HG02943 (cell line): Measurements from ENCODE around the gene FBXO47.

Experiments
- ATAC-seq: cut with Tn5 transposase; IDR thresholded peaks from one replicate; pipeline ENCODE4 v1.9.1; 2021; ENCODE audit warnings: mild to moderate bottlenecking, low read depth, moderate library complexity; ENCODE audit not compliant: unreplicated experiment

The FBXO47 gene

GRCh38 chr17:38906460-38907228 is 60.6 kb downstream of the FBXO47 start:
- ATAC-seq, result no peak

GRCh38 chr17:38905375-38905774 is 61.8 kb downstream of the FBXO47 start:
- ATAC-seq, result no peak

DNA sequence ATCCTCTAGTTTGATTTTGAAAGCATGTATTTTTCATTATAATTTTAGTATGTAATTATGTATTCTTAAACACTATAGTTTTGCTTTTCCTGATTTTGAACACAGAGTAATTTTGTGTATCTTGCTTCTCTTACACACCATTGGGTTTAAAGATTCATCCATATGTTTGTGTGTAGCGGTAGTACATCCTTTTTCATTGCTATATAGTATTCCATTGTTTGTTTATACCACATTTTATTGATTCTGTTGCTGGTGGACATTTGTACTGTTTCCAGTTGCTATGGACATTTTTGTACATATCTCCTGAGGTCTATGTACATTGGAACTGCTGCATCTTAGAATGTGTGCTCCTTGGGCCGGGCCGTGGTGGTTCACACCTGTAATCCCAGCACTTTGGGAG is 62.3 kb downstream of the FBXO47 start:
- ATAC-seq, result no peak

DNA sequence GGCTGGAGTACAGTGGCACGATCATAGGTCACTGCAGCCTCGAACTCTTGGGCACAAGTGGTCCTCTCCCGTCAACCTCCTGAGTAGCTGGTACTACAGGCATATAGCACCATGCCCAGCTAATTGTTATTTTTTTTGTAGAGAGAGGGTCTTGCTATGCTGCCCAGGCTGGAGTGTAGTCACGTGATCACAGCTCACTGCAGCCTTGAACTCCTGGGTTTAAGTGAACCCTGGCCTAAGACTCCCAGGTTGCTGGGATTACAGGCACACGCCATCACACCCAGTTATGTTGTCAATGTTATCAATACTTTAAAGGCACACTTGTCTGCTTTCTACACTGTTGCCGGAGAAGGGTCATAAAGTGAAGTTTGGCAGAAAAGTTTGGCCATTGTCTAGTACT is 63.8 kb downstream of the FBXO47 start:
- no peak for ATAC-seq

- ATAC-seq, result no peak
Measured at GRCh38 chr17:38900978-38901656, 66.1 kb downstream of the FBXO47 start.

DNA sequence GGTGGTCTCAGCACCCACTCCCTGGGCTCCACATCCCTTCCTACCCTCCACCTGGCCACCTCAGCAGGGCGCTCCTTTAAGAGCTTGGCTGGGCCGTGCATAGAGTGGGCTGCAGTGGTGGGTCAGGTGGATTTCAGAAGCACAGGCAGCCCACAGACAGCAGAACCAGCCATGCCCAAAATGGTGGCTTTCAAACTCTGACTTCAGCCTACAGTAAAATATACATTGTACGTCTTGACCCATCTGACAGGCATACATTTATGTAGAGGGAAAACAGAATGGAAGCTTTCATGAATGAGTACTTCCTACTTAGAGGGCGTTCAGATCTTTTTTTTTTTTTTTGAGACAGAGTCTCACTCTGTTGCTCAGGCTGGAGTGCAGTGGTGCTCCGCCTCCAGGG is 67.8 kb downstream of the FBXO47 start:
- no peak for ATAC-seq

GRCh38 chr17:38898812-38899348 is 68.3 kb downstream of the FBXO47 start:
- peak; percentile 72 for ATAC-seq

GRCh38 chr17:38898291-38898679 is 68.9 kb downstream of the FBXO47 start:
- ATAC-seq, result peak; percentile 19

DNA sequence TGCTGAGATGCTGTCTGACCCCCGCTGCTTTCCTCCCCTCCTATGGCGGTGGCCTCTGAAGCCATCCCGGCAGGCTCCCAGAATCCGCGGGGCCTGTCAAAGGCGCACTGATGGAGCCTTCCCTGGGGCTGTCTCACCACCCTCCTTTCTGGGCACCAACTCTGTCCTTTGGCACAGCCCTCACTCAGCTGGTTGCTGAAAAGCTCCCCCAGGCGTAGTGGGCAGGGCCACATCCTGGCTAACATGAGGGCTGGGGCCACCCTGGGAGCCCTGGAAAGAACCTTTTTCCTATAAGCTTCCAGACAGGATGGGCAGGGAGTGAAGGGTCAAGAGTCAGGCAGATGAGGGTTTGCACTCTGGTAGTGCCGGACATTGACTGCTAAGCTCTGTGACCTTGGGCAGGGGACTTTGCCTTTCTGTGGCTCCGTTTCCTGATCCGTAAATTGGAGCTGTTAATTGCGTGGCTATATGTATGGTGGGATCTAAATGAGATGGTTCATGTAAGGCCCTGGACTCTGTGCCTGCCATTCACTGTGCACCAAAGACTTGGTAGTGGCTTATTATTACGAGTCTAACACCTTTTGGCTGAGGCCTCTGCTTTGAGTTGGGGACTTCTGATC is 69.4 kb downstream of the FBXO47 start:
- ATAC-seq, result no peak

DNA sequence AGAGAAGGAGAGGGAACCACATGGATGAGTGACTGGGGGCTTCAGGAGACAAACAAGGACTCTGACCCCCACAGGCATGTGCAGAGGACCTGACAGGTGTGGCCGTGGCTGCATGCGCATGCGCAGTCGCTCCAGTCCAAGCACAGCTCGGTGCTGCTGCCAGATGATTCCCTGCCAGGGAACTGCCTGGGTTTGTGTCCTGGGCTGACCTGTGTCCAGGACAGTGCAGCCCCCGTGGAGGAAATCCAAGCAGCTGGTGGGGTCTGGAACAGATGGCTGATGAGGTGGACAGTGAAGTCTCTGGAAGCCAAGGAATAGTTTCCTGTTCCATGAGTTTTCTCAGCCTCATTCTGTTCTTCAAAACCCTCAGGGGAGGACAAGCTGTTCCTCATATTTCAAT is 70.0 kb downstream of the FBXO47 start:
- no peak for ATAC-seq

- no peak for ATAC-seq
Measured at GRCh38 chr17:38896346-38896954, 70.8 kb downstream of the FBXO47 start.

DNA sequence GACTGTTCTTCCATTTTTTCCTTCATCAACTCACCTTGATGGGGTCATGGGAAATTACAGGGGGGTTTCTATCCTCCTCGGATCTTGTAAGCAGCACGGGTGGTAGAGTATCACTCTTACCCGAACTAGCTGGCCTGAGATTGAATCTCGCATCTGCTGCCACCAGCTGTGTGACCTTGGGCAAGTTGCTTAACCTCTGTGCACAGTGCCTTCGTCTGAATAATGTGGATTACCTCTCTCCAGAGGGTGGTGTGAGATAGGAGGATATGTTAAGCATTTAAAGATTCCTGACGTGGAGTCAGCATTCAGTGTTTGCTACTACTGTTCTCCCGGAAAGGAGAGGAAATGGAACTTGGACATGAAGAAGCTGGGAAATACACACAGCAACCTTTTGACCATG is 72.9 kb downstream of the FBXO47 start:
- no peak for ATAC-seq

DNA sequence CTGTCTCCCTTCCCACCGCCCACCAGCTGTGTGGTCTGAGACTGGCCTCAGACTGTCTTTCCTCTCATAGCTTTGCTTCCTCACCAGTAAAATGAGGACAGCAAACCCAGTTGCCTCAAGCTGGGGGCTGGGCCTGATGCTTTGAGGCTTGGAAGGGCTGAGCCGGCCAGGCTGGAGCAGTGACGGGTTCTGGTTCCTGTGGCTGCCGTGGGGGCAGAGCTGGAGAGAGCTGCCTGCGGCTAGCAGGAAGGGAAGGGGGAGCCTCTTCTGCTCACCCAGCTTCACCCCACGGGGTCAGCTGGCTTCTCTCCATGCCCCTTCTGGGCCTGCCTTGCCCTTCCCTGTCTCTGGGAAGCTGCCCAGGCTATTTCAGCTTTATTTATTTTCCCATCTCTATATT is 73.6 kb downstream of the FBXO47 start:
- no peak for ATAC-seq

DNA sequence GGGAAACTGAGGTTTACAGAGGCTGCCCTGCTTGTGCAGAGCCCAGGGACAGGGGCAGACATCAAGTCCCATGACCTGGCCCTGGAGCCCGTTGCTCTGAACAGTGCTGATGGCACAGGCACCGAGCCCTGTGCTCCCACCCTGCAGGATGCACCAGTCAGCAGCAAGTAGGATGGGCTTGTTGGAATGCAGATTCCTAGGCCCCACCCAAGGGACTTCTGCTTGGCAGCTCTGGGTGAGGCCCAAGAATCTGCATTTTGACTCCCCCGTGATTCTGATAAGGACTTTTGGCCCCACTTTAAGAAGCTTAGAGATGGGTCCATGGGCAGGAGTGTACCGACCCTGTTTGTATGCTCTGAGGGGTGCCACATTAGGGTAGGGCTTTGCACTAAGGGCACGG is 74.1 kb downstream of the FBXO47 start:
- ATAC-seq, result no peak

DNA sequence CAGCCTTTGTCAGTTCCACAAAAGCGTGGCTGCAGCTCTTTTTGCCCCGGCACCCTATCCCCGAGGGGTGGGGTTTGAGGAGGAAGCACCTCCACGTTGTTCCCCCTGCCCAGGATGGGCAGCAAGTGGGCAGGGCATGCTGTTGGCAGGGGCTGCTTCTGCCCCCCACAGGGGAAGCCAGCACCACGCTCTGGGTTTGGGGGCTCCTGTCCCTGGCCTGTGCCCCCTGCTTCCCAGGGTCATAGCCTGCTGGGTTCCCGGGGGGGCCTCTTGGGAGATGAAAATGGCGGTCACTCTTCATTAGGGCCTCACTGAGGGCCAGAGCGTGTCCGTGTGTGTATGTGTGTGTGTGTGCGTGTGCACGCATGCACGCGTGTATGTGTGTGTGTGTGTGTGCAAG is 74.6 kb downstream of the FBXO47 start:
- no peak for ATAC-seq

- ATAC-seq, result no peak
Measured at GRCh38 chr17:38892083-38892482, 75.1 kb downstream of the FBXO47 start.

DNA sequence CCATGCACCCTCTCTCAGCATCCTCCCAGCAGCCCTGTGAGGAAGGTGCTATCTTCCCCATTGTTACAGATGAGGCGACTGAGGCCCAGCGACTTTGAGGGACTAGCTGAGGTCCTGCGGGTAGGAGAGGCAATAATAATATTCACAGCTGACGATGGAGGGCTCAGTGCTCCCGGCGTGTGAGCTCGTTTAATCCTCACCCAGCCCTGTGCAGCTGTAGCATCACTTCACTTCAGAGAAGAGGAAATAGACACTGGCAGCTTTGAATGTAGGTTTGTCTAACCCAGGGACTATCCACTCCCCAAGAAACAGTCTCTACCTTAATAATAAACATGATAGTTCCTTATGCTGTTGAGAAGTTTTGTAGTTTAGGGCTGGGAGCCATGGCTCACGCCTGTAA is 75.8 kb downstream of the FBXO47 start:
- ATAC-seq, result no peak

DNA sequence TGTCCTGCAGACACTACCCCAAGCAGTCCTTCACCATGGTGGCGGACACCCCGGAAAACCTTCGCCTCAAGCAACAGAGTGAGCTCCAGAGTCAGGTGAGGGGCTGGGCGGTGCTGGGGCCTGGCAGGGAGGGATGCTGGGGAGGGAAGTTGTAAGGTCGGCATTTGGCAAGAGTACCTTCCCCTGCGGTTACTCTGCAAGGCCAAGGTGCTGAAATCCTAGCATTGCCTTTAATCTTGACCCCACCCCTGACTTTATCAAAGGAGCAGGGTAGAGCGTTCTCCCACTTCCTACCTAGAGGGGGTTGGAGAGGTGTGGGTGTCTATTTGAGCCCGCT is 76.8 kb downstream of the FBXO47 start:
- ATAC-seq, result no peak

- no peak for ATAC-seq
Measured at GRCh38 chr17:38889745-38890409, 77.3 kb downstream of the FBXO47 start.

GRCh38 chr17:38888842-38889241 is 78.4 kb downstream of the FBXO47 start:
- no peak for ATAC-seq

DNA sequence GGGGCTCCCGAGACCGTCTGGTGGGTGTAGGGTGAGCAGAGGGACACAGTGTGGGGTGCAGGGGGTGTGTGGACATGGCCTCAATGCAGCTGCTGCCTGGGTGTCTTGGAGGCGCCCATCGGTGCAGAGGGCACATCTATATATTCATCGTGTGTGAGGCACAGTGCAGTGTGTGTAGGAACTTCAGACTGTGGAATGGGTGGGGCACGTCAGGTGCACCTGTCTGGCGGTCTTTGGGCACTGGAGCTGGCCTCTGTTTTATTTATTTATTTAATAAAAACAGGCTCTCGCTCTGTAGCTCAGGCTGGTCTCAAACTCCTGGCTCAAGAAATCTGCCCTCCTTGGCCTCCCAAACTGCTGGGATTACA is 80.6 kb downstream of the FBXO47 start:
- no peak for ATAC-seq
